ENCODE data around the gene SYNGR1.
A peak's percentile ranks its signal among the peaks of the same experiment; 100 is the strongest.
"Not testable (repeated sequence)": the region's sequence is repeated elsewhere in the genome, so short reads cannot be mapped to it uniquely, and the experiment has no call there.

SYNGR1 gene

GRCh38 chr22:39357110-39358108 lies 7.6 kb downstream of the SYNGR1 start:
- H3K56ac ChIP-seq (ENCODE audit: low read length); H3K27ac ChIP-seq (ENCODE audit: low read depth, low read length): not testable (repeated sequence)

DNA sequence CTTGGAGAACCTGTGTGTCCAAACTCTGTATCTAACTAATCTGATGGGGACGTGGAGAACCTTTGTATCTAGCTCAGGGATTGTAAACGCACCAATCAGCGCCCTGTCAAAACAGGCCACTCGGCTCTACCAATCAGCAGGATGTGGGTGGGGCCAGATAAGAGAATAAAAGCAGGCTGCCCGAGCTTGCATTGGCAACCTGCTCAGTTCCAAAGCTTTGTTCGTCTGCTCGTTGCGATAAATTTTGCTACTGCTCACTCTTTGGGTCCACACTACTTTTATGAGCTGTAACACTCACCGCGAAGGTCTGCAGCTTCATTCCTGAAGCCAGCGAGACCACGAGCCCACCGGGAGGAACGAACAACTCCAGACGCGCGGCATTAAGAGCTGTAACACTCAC lies 8.4 kb downstream of the SYNGR1 start:
- not testable (repeated sequence) for H3K27ac ChIP-seq (ENCODE audit: low read depth, low read length); H3K36me3 ChIP-seq (ENCODE audit: control insufficient read depth, insufficient read depth, low read length); H4K8ac ChIP-seq (ENCODE audit: low read depth, low read length); H3K4ac ChIP-seq (ENCODE audit: low read depth, low read length); H2BK15ac ChIP-seq (replicated peaks; ENCODE audit: low read depth); H3K79me1 ChIP-seq (ENCODE audit: low read length); H2BK120ac ChIP-seq (ENCODE audit: low read depth, low read length); H3K23ac ChIP-seq (ENCODE audit: low read length); H3K79me2 ChIP-seq (ENCODE audit: control insufficient read depth, insufficient read depth, low read length); H3K27me3 ChIP-seq (ENCODE audit: insufficient read depth, low read length, poor library complexity); H3K56ac ChIP-seq (ENCODE audit: low read length); DNase-seq; H3K9ac ChIP-seq (ENCODE audit: low read length); H3K18ac ChIP-seq (ENCODE audit: low read length); H3K4me3 ChIP-seq (ENCODE audit: low read length); H3K4me2 ChIP-seq (ENCODE audit: low read length); H2BK5ac ChIP-seq (ENCODE audit: low read length); H2AK5ac ChIP-seq (ENCODE audit: low read length); H4K5ac ChIP-seq (ENCODE audit: low read length)
- WGBS (ENCODE audit: extremely low coverage, insufficient coverage, low lambda C conversion rate) = no CpG with 5 or more reads among the region's 17 CpGs
- peaks cover 14% of the 10 kb centered on the region for H3K4me1 ChIP-seq (ENCODE audit: control insufficient read depth, low read depth, low read length)

More at GRCh38 chr22:39357110-39358108, 7.6 kb downstream of the SYNGR1 start:
- H3K79me2 ChIP-seq (ENCODE audit: control insufficient read depth, insufficient read depth, low read length); H4K5ac ChIP-seq (ENCODE audit: low read length); H2BK120ac ChIP-seq (ENCODE audit: low read depth, low read length); H3K4me2 ChIP-seq (ENCODE audit: low read length); H2BK15ac ChIP-seq (replicated peaks; ENCODE audit: low read depth); DNase-seq; H3K36me3 ChIP-seq (ENCODE audit: control insufficient read depth, insufficient read depth, low read length); H2BK5ac ChIP-seq (ENCODE audit: low read length); H4K8ac ChIP-seq (ENCODE audit: low read depth, low read length); H2AK5ac ChIP-seq (ENCODE audit: low read length); H3K18ac ChIP-seq (ENCODE audit: low read length); H3K79me1 ChIP-seq (ENCODE audit: low read length); H3K4ac ChIP-seq (ENCODE audit: low read depth, low read length); H3K23ac ChIP-seq (ENCODE audit: low read length); H3K27me3 ChIP-seq (ENCODE audit: insufficient read depth, low read length, poor library complexity); H3K9ac ChIP-seq (ENCODE audit: low read length); H3K4me3 ChIP-seq (ENCODE audit: low read length): not testable (repeated sequence)
- peaks cover 13% of the 10 kb centered on the region for H3K4me1 ChIP-seq (ENCODE audit: control insufficient read depth, low read depth, low read length)
- no CpG with 5 or more reads among the region's 53 CpGs for WGBS (ENCODE audit: extremely low coverage, insufficient coverage, low lambda C conversion rate)

GRCh38 chr22:39359659-39360195 lies 9.9 kb downstream of the SYNGR1 start:
- Histone ChIP-seq H3K4me2 (ENCODE audit: low read length) (no peak overlapping the region), H4K8ac (ENCODE audit: low read depth, low read length) (no peak overlapping the region), H3K23ac (ENCODE audit: low read length) (no peak overlapping the region), H3K4ac (ENCODE audit: low read depth, low read length) (no peak overlapping the region), H3K79me2 (ENCODE audit: control insufficient read depth, insufficient read depth, low read length) (no peaks in the 10 kb centered on the region), H3K27me3 (ENCODE audit: insufficient read depth, low read length, poor library complexity) (no peaks in the 10 kb centered on the region), H3K79me1 (ENCODE audit: low read length) (no peaks in the 10 kb centered on the region), H4K5ac (ENCODE audit: low read length) (no peak overlapping the region), H2AK5ac (ENCODE audit: low read length) (no peak overlapping the region), H3K4me3 (ENCODE audit: low read length) (no peak overlapping the region), H2BK5ac (ENCODE audit: low read length) (no peak overlapping the region), H3K4me1 (ENCODE audit: control insufficient read depth, low read depth, low read length) (peaks cover 15% of the 10 kb centered on the region), H3K56ac (ENCODE audit: low read length) (no peak overlapping the region), H3K36me3 (ENCODE audit: control insufficient read depth, insufficient read depth, low read length) (no peaks in the 10 kb centered on the region), H2BK120ac (ENCODE audit: low read depth, low read length) (no peak overlapping the region), H3K27ac (ENCODE audit: low read depth, low read length) (no peak overlapping the region), H3K18ac (ENCODE audit: low read length) (no peak overlapping the region), H3K9ac (ENCODE audit: low read length) (no peak overlapping the region), H2BK15ac (replicated peaks; ENCODE audit: low read depth) (no peak overlapping the region)
- no peak for DNase-seq
- no CpG with 5 or more reads among the region's 9 CpGs for WGBS (ENCODE audit: extremely low coverage, insufficient coverage, low lambda C conversion rate)

- Histone ChIP-seq H3K79me1 (ENCODE audit: low read length) (no peaks in the 10 kb centered on the region), H3K27ac (ENCODE audit: low read depth, low read length) (no peak overlapping the region), H3K23ac (ENCODE audit: low read length) (no peak overlapping the region), H3K4ac (ENCODE audit: low read depth, low read length) (no peak overlapping the region), H3K27me3 (ENCODE audit: insufficient read depth, low read length, poor library complexity) (no peaks in the 10 kb centered on the region), H4K8ac (ENCODE audit: low read depth, low read length) (no peak overlapping the region), H4K5ac (ENCODE audit: low read length) (no peak overlapping the region), H2BK5ac (ENCODE audit: low read length) (no peak overlapping the region), H2BK120ac (ENCODE audit: low read depth, low read length) (no peak overlapping the region), H3K4me2 (ENCODE audit: low read length) (no peak overlapping the region), H2AK5ac (ENCODE audit: low read length) (no peak overlapping the region), H3K4me1 (ENCODE audit: control insufficient read depth, low read depth, low read length) (peaks cover 15% of the 10 kb centered on the region), H3K4me3 (ENCODE audit: low read length) (no peak overlapping the region), H3K56ac (ENCODE audit: low read length) (no peak overlapping the region), H3K18ac (ENCODE audit: low read length) (no peak overlapping the region), H3K9ac (ENCODE audit: low read length) (no peak overlapping the region), H3K79me2 (ENCODE audit: control insufficient read depth, insufficient read depth, low read length) (no peaks in the 10 kb centered on the region), H2BK15ac (replicated peaks; ENCODE audit: low read depth) (no peak overlapping the region), H3K36me3 (ENCODE audit: control insufficient read depth, insufficient read depth, low read length) (no peaks in the 10 kb centered on the region)
- no peak for DNase-seq
- WGBS (ENCODE audit: extremely low coverage, insufficient coverage, low lambda C conversion rate) = no CpG with 5 or more reads among the region's 18 CpGs
Observed at GRCh38 chr22:39360242-39360641, 10.5 kb downstream of the SYNGR1 start.

GRCh38 chr22:39360674-39361413 lies 11.1 kb downstream of the SYNGR1 start:
- WGBS (ENCODE audit: extremely low coverage, insufficient coverage, low lambda C conversion rate) = no CpG with 5 or more reads among the region's 14 CpGs
- no peak overlapping the region for H2BK15ac ChIP-seq (replicated peaks; ENCODE audit: low read depth)
- H3K18ac ChIP-seq (ENCODE audit: low read length) = no peak overlapping the region
- peak overlapping the region; percentile 45 for H2BK5ac ChIP-seq (ENCODE audit: low read length)
- no peak overlapping the region for H3K4ac ChIP-seq (ENCODE audit: low read depth, low read length)
- no peaks in the 10 kb centered on the region for H3K79me2 ChIP-seq (ENCODE audit: control insufficient read depth, insufficient read depth, low read length)
- H3K79me1 ChIP-seq (ENCODE audit: low read length) = no peaks in the 10 kb centered on the region
- H3K4me1 ChIP-seq (ENCODE audit: control insufficient read depth, low read depth, low read length) = peaks cover 15% of the 10 kb centered on the region
- peak; percentile 93 for DNase-seq
- H4K8ac ChIP-seq (ENCODE audit: low read depth, low read length) = no peak overlapping the region
- no peaks in the 10 kb centered on the region for H3K27me3 ChIP-seq (ENCODE audit: insufficient read depth, low read length, poor library complexity)
- H3K4me2 ChIP-seq (ENCODE audit: low read length) = no peak overlapping the region
- peak overlapping the region; percentile 64 for H3K56ac ChIP-seq (ENCODE audit: low read length)
- H2BK120ac ChIP-seq (ENCODE audit: low read depth, low read length) = no peak overlapping the region
- H3K23ac ChIP-seq (ENCODE audit: low read length) = no peak overlapping the region
- no peak overlapping the region for H3K4me3 ChIP-seq (ENCODE audit: low read length)
- no peak overlapping the region for H4K5ac ChIP-seq (ENCODE audit: low read length)
- H2AK5ac ChIP-seq (ENCODE audit: low read length) = peak overlapping the region; percentile 69
- no peaks in the 10 kb centered on the region for H3K36me3 ChIP-seq (ENCODE audit: control insufficient read depth, insufficient read depth, low read length)
- H3K27ac ChIP-seq (ENCODE audit: low read depth, low read length) = peak overlapping the region; percentile 28
- H3K9ac ChIP-seq (ENCODE audit: low read length) = peak overlapping the region; percentile 38

All from mesendoderm (in vitro differentiated cells).